ENCODE data around the gene ZNF236. TPM values are rescaled to one million over a fixed set of nuclear protein-coding genes. Genes with fewer than 3 reads are reported as not detected.
A peak's percentile ranks its signal among the peaks of the same experiment; 100 is the strongest.

ZNF236 gene
- total RNA-seq, 1 experiment from 2014 or later = 22.2 TPM

- TF ChIP-seq, protein P1, sequence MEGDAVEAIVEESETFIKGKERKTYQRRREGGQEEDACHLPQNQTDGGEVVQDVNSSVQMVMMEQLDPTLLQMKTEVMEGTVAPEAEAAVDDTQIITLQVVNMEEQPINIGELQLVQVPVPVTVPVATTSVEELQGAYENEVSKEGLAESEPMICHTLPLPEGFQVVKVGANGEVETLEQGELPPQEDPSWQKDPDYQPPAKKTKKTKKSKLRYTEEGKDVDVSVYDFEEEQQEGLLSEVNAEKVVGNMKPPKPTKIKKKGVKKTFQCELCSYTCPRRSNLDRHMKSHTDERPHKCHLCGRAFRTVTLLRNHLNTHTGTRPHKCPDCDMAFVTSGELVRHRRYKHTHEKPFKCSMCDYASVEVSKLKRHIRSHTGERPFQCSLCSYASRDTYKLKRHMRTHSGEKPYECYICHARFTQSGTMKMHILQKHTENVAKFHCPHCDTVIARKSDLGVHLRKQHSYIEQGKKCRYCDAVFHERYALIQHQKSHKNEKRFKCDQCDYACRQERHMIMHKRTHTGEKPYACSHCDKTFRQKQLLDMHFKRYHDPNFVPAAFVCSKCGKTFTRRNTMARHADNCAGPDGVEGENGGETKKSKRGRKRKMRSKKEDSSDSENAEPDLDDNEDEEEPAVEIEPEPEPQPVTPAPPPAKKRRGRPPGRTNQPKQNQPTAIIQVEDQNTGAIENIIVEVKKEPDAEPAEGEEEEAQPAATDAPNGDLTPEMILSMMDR (IDR thresholded peaks at IDR 0.05; ENCODE audit: unreplicated experiment) = no peak
- H3K27me3 Mint-ChIP-seq (ENCODE audit: unreplicated experiment) = no peaks in the 10 kb centered on the region
- DNase-seq = no peak
- H3K4me3 Mint-ChIP-seq (ENCODE audit: low read depth, unreplicated experiment) = no peak overlapping the region
- H3K36me3 Mint-ChIP-seq (ENCODE audit: insufficient read depth, unreplicated experiment) = peaks cover 12% of the 10 kb centered on the region
- CTCF ChIA-PET = no interaction called here
- intact Hi-C loops (cut with micrococcal nuclease; ENCODE audit: unreplicated experiment) = loop anchor here (1.0 kb wide), 1 partner anchor 73 kb away; no protein-coding TSS in a partner anchor
- H3K4me1 Mint-ChIP-seq (ENCODE audit: low read depth, unreplicated experiment) = peaks cover 9% of the 10 kb centered on the region
- no peaks in the 10 kb centered on the region for H3K9me3 Mint-ChIP-seq (ENCODE audit: low read depth, unreplicated experiment)
- no peak overlapping the region for H3K27ac Mint-ChIP-seq (ENCODE audit: unreplicated experiment)
- BruUV-seq (replicated peaks) = no TSS peak
Observed at GRCh38 chr18:76874642-76875389, 52.5 kb downstream of the ZNF236 start.

DNA sequence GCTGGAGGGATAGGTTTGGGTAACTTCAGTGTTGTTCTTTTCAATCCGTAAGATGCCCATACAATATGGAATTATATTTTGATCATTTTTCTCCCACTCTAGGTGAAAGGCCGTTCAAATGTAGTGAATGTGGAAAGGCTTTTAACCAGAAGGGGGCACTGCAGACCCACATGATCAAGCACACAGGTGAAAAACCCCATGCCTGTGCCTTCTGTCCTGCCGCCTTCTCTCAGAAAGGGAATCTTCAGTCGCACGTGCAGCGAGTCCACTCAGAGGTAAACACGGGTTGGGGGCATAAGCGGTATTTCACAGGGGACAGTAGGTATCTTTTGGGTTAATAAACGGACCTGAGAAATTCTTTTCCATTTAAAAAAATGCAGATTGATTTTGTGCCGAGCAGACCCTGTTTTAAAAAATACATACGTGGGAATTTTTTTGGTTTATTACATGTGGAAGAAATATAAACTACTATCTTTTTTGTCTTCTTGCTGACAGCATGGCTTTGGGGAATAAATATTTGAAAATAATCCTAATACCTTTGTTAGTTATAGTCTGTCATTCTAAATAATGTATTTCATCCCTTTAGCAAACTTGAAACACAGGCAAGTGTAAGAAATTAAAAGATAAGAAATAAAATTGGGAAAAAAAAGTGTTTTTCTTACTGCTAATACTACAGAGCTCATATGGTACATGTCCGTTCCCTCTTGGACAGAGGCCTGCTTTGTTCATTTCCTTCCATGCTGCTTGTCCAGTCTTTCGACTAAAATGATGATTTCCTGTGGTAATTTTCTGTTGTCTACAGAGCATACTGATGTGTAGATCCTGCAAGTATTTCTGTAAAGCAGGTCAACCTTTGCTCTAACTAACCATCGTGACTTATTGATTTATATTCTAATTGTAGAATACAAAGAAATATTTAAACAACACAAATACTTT, 53.3 kb downstream of the ZNF236 start:
- TF ChIP-seq, protein P1 (IDR thresholded peaks at IDR 0.05; ENCODE audit: unreplicated experiment) = peak; percentile 56
- BruUV-seq (replicated peaks) = no TSS peak
- CTCF ChIA-PET = no interaction called here
- intact Hi-C loops (cut with micrococcal nuclease; ENCODE audit: unreplicated experiment) = loop anchor here (1.0 kb wide), 1 partner anchor 73 kb away; no protein-coding TSS in a partner anchor
- H3K27me3 Mint-ChIP-seq (ENCODE audit: unreplicated experiment) = no peaks in the 10 kb centered on the region
- peak; percentile 52 for DNase-seq
- peaks cover 9% of the 10 kb centered on the region for H3K4me1 Mint-ChIP-seq (ENCODE audit: low read depth, unreplicated experiment)
- no peaks in the 10 kb centered on the region for H3K9me3 Mint-ChIP-seq (ENCODE audit: low read depth, unreplicated experiment)
- peaks cover 6% of the 10 kb centered on the region for H3K36me3 Mint-ChIP-seq (ENCODE audit: insufficient read depth, unreplicated experiment)
- H3K4me3 Mint-ChIP-seq (ENCODE audit: low read depth, unreplicated experiment) = no peak overlapping the region
- no peak overlapping the region for H3K27ac Mint-ChIP-seq (ENCODE audit: unreplicated experiment)

GRCh38 chr18:76878426-76878825, 56.1 kb downstream of the ZNF236 start:
- Mint-ChIP-seq H3K4me1 (ENCODE audit: low read depth, unreplicated experiment) (peaks cover 9% of the 10 kb centered on the region), H3K4me3 (ENCODE audit: low read depth, unreplicated experiment) (no peak overlapping the region), H3K36me3 (ENCODE audit: insufficient read depth, unreplicated experiment) (peaks cover 13% of the 10 kb centered on the region), H3K27me3 (ENCODE audit: unreplicated experiment) (no peaks in the 10 kb centered on the region), H3K9me3 (ENCODE audit: low read depth, unreplicated experiment) (no peaks in the 10 kb centered on the region), H3K27ac (ENCODE audit: unreplicated experiment) (no peak overlapping the region)
- CTCF ChIA-PET = no interaction called here
- TF ChIP-seq, protein P1 (IDR thresholded peaks at IDR 0.05; ENCODE audit: unreplicated experiment) = no peak
- intact Hi-C loops (cut with micrococcal nuclease; ENCODE audit: unreplicated experiment) = no loop called here
- no TSS peak for BruUV-seq (replicated peaks)
- no peak for DNase-seq

- intact Hi-C loops (cut with micrococcal nuclease; ENCODE audit: unreplicated experiment) = no loop called here
- H3K4me3 Mint-ChIP-seq (ENCODE audit: low read depth, unreplicated experiment) = no peak overlapping the region
- peaks cover 2% of the 10 kb centered on the region for H3K4me1 Mint-ChIP-seq (ENCODE audit: low read depth, unreplicated experiment)
- H3K27ac Mint-ChIP-seq (ENCODE audit: unreplicated experiment) = no peak overlapping the region
- BruUV-seq (replicated peaks) = no TSS peak
- H3K36me3 Mint-ChIP-seq (ENCODE audit: insufficient read depth, unreplicated experiment) = peaks cover 13% of the 10 kb centered on the region
- TF ChIP-seq, protein P1 (IDR thresholded peaks at IDR 0.05; ENCODE audit: unreplicated experiment) = no peak
- no peaks in the 10 kb centered on the region for H3K27me3 Mint-ChIP-seq (ENCODE audit: unreplicated experiment)
- no peaks in the 10 kb centered on the region for H3K9me3 Mint-ChIP-seq (ENCODE audit: low read depth, unreplicated experiment)
- no peak for DNase-seq
- CTCF ChIA-PET = interaction anchor here (0.5 kb wide), 1 partner anchor 28 kb away, joined by 4 read pairs; no protein-coding TSS in a partner anchor
Observed at GRCh38 chr18:76880026-76880425, 57.7 kb downstream of the ZNF236 start.

All from Calu3 (cell line).